ENCODE measurements around the gene PRSS38.

GRCh38 chr1:227773558-227773957, 41.9 kb upstream of the PRSS38 start:
- TF ChIP-seq CTCF (conservative IDR thresholded peaks at IDR 0.05; ENCODE audit: low read depth in 2 of 2) (no peak), JUNB (IDR thresholded peaks at IDR 0.05; ENCODE audit: unreplicated experiment) (no peak), POLR2AphosphoS5 (IDR thresholded peaks at IDR 0.05; ENCODE audit: low read depth) (no peak), EZH2 (IDR thresholded peaks at IDR 0.05; ENCODE audit: low read depth, unreplicated experiment) (no peak), REST (IDR thresholded peaks at IDR 0.05; ENCODE audit: unreplicated experiment) (no peak)
